Panc1 (cell line): ENCODE measurements around the gene NUDT9.

ENCODE experiments used
- POLR2AphosphoS5 ChIP-seq: IDR thresholded peaks from 2 replicates; pipeline ENCODE4 v1.6.1; 2012; ENCODE audit warnings: mild to moderate bottlenecking, low read depth, low read length, moderate library complexity
- REST ChIP-seq, 2 experiments: IDR thresholded peaks; 2 replicates each; pipeline ENCODE4 v1.6.1; 2011 to 2012; ENCODE audit warnings: low read depth in 2 of 2, control low read depth in 1 of 2, low read length in 1 of 2, mild to moderate bottlenecking in 1 of 2, moderate library complexity in 1 of 2; ENCODE audit not compliant: insufficient read depth in 1 of 2
- TF ChIP-seq, protein P1 (sequence below): fragments of 450-650 bp; IDR thresholded peaks from 2 replicates; pipeline ENCODE4 v1.5.1; 2017; ENCODE audit warnings: mild to moderate bottlenecking

DNA sequence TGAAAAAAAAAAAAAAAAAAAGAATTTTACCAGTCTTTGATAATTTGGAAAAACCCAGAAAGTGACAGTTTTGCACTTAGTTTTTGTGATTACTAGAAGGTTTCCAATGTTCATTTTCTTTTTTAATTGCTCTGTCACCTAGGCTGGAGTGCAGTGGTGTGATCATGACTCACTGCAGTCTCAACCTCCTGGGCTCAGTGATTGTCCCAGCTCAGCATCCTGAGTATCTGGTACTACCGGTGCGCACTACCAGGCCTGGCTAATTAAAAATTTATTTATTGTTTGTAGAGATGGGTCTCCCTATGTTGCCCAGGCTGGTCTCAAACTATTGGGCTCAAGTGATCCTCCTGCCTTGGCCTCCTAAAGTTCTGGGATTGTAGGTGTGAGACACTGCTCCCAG, 3.3 kb downstream of the NUDT9 start:
- TF ChIP-seq, protein P1, sequence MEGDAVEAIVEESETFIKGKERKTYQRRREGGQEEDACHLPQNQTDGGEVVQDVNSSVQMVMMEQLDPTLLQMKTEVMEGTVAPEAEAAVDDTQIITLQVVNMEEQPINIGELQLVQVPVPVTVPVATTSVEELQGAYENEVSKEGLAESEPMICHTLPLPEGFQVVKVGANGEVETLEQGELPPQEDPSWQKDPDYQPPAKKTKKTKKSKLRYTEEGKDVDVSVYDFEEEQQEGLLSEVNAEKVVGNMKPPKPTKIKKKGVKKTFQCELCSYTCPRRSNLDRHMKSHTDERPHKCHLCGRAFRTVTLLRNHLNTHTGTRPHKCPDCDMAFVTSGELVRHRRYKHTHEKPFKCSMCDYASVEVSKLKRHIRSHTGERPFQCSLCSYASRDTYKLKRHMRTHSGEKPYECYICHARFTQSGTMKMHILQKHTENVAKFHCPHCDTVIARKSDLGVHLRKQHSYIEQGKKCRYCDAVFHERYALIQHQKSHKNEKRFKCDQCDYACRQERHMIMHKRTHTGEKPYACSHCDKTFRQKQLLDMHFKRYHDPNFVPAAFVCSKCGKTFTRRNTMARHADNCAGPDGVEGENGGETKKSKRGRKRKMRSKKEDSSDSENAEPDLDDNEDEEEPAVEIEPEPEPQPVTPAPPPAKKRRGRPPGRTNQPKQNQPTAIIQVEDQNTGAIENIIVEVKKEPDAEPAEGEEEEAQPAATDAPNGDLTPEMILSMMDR, result no peak
- no peak for TF ChIP-seq REST (IDR thresholded peaks at IDR 0.05; ENCODE audit: insufficient read depth in 1 of 2, low read depth in 2 of 2, low read length in 1 of 2)
- TF ChIP-seq POLR2AphosphoS5, result no peak
